ENCODE data around the gene HS3ST3A1. TPM values are rescaled to one million over a fixed set of nuclear protein-coding genes. Genes with fewer than 3 reads are reported as not detected.

The HS3ST3A1 gene
- under 1 TPM; 0.33 to 0.34 TPM for total RNA-seq

DNA sequence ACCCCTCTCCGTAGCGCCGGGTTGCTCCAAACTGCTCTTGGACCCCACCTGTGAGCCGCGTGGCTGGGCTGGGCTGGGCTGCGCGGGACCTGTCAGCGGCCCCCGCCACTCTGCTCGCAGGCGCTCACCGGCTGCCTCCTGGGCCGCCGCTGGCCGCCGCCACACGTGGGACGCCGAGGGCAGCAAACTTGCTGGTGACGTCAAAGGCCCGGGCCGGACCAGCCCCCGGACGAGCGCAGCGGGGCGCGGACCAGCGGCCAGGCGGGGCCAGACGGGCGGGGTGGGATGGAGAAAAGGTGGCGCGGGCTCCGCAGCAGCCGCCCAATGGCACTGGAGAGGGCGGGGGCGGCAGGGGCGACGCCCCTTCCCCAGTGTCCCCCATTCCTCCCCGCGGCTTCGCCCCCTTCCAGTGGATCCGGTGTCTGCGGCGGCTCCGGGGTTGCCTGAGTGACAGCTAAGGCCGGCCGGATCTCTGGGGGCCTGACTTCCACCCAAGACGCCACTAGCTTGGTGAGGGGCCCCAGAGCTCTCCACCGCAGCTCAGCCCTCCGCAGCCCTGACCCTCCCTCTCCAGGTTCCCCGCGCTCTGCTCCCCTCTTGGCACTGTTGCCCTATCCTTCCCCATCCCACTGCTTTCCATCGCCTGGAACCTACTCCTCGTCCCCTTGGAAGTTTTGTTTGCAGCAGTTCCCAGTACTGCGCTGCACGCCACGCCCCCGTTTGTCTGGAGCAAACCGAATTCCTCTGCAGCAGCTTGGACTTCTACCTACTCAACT, at the start of gene HS3ST3A1:
HS3ST3A1 (minus strand) TSS at position 154 of the 776 bp plus-strand sequence. CDS start 800 bp downstream, outside the sequence.

Small RNA genes within 50 kb of the gene (small RNA-seq; reads per million reads assigned to genes)
- gene MIR548H3 = 0 reads per million in 2 donors
